ENCODE results near the gene IL12B. TPM values are rescaled to one million over a fixed set of nuclear protein-coding genes. Genes with fewer than 3 reads are reported as not detected.
A peak's percentile ranks its signal among the peaks of the same experiment; 100 is the strongest.
"Not testable (repeated sequence)": the region's sequence is repeated elsewhere in the genome, so short reads cannot be mapped to it uniquely, and the experiment has no call there.

Gene IL12B
- total RNA-seq, 1 experiment from 2014 or later = not detected

- H3K4me3 ChIP-seq (ENCODE audit: low read depth, low read length) = no peak overlapping the region
- DNase-seq = no peak
- peaks cover 9% of the 10 kb centered on the region for H3K9me3 ChIP-seq
- Mint-ChIP-seq H3K4me1 (ENCODE audit: low read depth, unreplicated experiment) (no peaks in the 10 kb centered on the region), H3K27me3 (ENCODE audit: insufficient read depth, unreplicated experiment) (peaks cover 17% of the 10 kb centered on the region), H3K4me3 (ENCODE audit: unreplicated experiment) (no peak overlapping the region), H3K36me3 (ENCODE audit: insufficient read depth, unreplicated experiment) (no peaks in the 10 kb centered on the region), H3K9me3 (ENCODE audit: unreplicated experiment) (peaks cover 30% of the 10 kb centered on the region), H3K27ac (ENCODE audit: unreplicated experiment) (no peak overlapping the region)
- CTCF ChIA-PET = no interaction called here
- no TSS peak for BruUV-seq (replicated peaks)
- POLR2A ChIA-PET = no interaction called here
- H3K27me3 ChIP-seq (replicated peaks; ENCODE audit: control insufficient read depth, insufficient read depth, low read length) = no peaks in the 10 kb centered on the region
- H3K4me1 ChIP-seq = no peaks in the 10 kb centered on the region
- TF ChIP-seq CTCF (IDR thresholded peaks at IDR 0.05; ENCODE audit: insufficient read depth in 1 of 2, low read depth in 1 of 2, low read length in 1 of 2, severe bottlenecking in 1 of 2, unreplicated experiment in 1 of 2) = no peak
- H3K36me3 ChIP-seq (ENCODE audit: control insufficient read depth, insufficient read depth, low read length) = no peaks in the 10 kb centered on the region
- intact Hi-C loops (cut with micrococcal nuclease; ENCODE audit: unreplicated experiment) = no loop called here
Measured at GRCh38 chr5:159304961-159305595, 25.2 kb downstream of the IL12B start.

- Mint-ChIP-seq H3K9me3 (ENCODE audit: unreplicated experiment) (peaks cover 30% of the 10 kb centered on the region), H3K4me3 (ENCODE audit: unreplicated experiment) (no peak overlapping the region), H3K36me3 (ENCODE audit: insufficient read depth, unreplicated experiment) (no peaks in the 10 kb centered on the region), H3K27me3 (ENCODE audit: insufficient read depth, unreplicated experiment) (peaks cover 13% of the 10 kb centered on the region), H3K4me1 (ENCODE audit: low read depth, unreplicated experiment) (no peaks in the 10 kb centered on the region), H3K27ac (ENCODE audit: unreplicated experiment) (no peak overlapping the region)
- BruUV-seq (replicated peaks) = no TSS peak
- Histone ChIP-seq H3K4me3 (ENCODE audit: low read depth, low read length) (no peak overlapping the region), H3K4me1 (no peaks in the 10 kb centered on the region), H3K9me3 (peaks cover 9% of the 10 kb centered on the region), H3K27me3 (replicated peaks; ENCODE audit: control insufficient read depth, insufficient read depth, low read length) (no peaks in the 10 kb centered on the region), H3K36me3 (ENCODE audit: control insufficient read depth, insufficient read depth, low read length) (no peaks in the 10 kb centered on the region)
- no peak for DNase-seq
- CTCF ChIA-PET = no interaction called here
- no peak for TF ChIP-seq CTCF (IDR thresholded peaks at IDR 0.05; ENCODE audit: insufficient read depth in 1 of 2, low read depth in 1 of 2, low read length in 1 of 2, severe bottlenecking in 1 of 2, unreplicated experiment in 1 of 2)
- POLR2A ChIA-PET = no interaction called here
- intact Hi-C loops (cut with micrococcal nuclease; ENCODE audit: unreplicated experiment) = no loop called here
Measured at GRCh38 chr5:159303286-159303685, 27.0 kb downstream of the IL12B start.

- H3K27me3 Mint-ChIP-seq (ENCODE audit: insufficient read depth, unreplicated experiment); H3K4me1 Mint-ChIP-seq (ENCODE audit: low read depth, unreplicated experiment); BruUV-seq (replicated peaks); CTCF ChIA-PET; POLR2A ChIA-PET; H3K36me3 ChIP-seq (ENCODE audit: control insufficient read depth, insufficient read depth, low read length); H3K4me1 ChIP-seq; intact Hi-C loops (cut with micrococcal nuclease; ENCODE audit: unreplicated experiment); H3K36me3 Mint-ChIP-seq (ENCODE audit: insufficient read depth, unreplicated experiment); H3K27ac Mint-ChIP-seq (ENCODE audit: unreplicated experiment); H3K4me3 ChIP-seq (ENCODE audit: low read depth, low read length); H3K27me3 ChIP-seq (replicated peaks; ENCODE audit: control insufficient read depth, insufficient read depth, low read length); H3K4me3 Mint-ChIP-seq (ENCODE audit: unreplicated experiment): not testable (repeated sequence)
- peak in 1 of 2 experiments; percentile 5 for DNase-seq
- peaks cover 17% of the 10 kb centered on the region for H3K9me3 ChIP-seq
- peaks cover 39% of the 10 kb centered on the region for H3K9me3 Mint-ChIP-seq (ENCODE audit: unreplicated experiment)
Measured at GRCh38 chr5:159301929-159302860, 28.1 kb downstream of the IL12B start.

Data from Caco-2 (cell line).